ENCODE results near the gene SYNDIG1L.
A peak's percentile ranks its signal among the peaks of the same experiment; 100 is the strongest.

The SYNDIG1L gene

GRCh38 chr14:74437496-74438053 is 11.6 kb upstream of the SYNDIG1L start:
- CTCF ChIA-PET = interaction anchor here (1.0 to 1.6 kb wide), 4 partner anchors 9 to 35 kb away, joined by 3 read pairs; no protein-coding TSS in a partner anchor
- no peak for DNase-seq (ENCODE audit: extremely low spot score)
- no peak for TF ChIP-seq CTCF (IDR thresholded peaks at IDR 0.05; ENCODE audit: control extremely low read depth, extremely low read depth, low read depth, missing control alignments)
- POLR2A ChIA-PET = no interaction called here

GRCh38 chr14:74434294-74434693 is 8.3 kb upstream of the SYNDIG1L start:
- ChIA-PET POLR2A (no interaction called here), CTCF (no interaction called here)
- TF ChIP-seq CTCF (IDR thresholded peaks at IDR 0.05; ENCODE audit: control extremely low read depth, extremely low read depth, low read depth, missing control alignments) = no peak
- DNase-seq (ENCODE audit: extremely low spot score) = no peak

GRCh38 chr14:74429991-74430390 is 4.0 kb upstream of the SYNDIG1L start:
- TF ChIP-seq CTCF (IDR thresholded peaks at IDR 0.05; ENCODE audit: control extremely low read depth, extremely low read depth, low read depth, missing control alignments) = no peak
- CTCF ChIA-PET = no interaction called here
- POLR2A ChIA-PET = no interaction called here
- no peak for DNase-seq (ENCODE audit: extremely low spot score)

GRCh38 chr14:74429221-74429691 is 3.2 kb upstream of the SYNDIG1L start:
- ChIA-PET POLR2A (no interaction called here), CTCF (interaction anchor here (0.9 to 1.2 kb wide), 2 partner anchors 13 to 24 kb away, joined by 3 to 4 read pairs; no protein-coding TSS in a partner anchor)
- no peak for TF ChIP-seq CTCF (IDR thresholded peaks at IDR 0.05; ENCODE audit: control extremely low read depth, extremely low read depth, low read depth, missing control alignments)
- no peak for DNase-seq (ENCODE audit: extremely low spot score)

GRCh38 chr14:74427651-74428050 is 1.6 kb upstream of the SYNDIG1L start:
- no peak for DNase-seq (ENCODE audit: extremely low spot score)
- ChIA-PET POLR2A (no interaction called here), CTCF (interaction anchor here (1.2 kb wide), 1 partner anchor 10 kb away, joined by 3 read pairs; no protein-coding TSS in a partner anchor)
- no peak for TF ChIP-seq CTCF (IDR thresholded peaks at IDR 0.05; ENCODE audit: control extremely low read depth, extremely low read depth, low read depth, missing control alignments)

GRCh38 chr14:74425525-74426201 is 347 bp downstream of the SYNDIG1L start:
- CTCF ChIA-PET = no interaction called here
- POLR2A ChIA-PET = interaction anchor here (0.6 kb wide), 1 partner anchor 1289 kb away, joined by 3 read pairs; the partner anchor contains the start of gene PSEN1
- no peak for TF ChIP-seq CTCF (IDR thresholded peaks at IDR 0.05; ENCODE audit: control extremely low read depth, extremely low read depth, low read depth, missing control alignments)
- peak; percentile 83 for DNase-seq (ENCODE audit: extremely low spot score)

All from GM10248 (cell line).